ENCODE data around the gene SPEN.

- TF ChIP-seq, protein P1, sequence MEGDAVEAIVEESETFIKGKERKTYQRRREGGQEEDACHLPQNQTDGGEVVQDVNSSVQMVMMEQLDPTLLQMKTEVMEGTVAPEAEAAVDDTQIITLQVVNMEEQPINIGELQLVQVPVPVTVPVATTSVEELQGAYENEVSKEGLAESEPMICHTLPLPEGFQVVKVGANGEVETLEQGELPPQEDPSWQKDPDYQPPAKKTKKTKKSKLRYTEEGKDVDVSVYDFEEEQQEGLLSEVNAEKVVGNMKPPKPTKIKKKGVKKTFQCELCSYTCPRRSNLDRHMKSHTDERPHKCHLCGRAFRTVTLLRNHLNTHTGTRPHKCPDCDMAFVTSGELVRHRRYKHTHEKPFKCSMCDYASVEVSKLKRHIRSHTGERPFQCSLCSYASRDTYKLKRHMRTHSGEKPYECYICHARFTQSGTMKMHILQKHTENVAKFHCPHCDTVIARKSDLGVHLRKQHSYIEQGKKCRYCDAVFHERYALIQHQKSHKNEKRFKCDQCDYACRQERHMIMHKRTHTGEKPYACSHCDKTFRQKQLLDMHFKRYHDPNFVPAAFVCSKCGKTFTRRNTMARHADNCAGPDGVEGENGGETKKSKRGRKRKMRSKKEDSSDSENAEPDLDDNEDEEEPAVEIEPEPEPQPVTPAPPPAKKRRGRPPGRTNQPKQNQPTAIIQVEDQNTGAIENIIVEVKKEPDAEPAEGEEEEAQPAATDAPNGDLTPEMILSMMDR (IDR thresholded peaks at IDR 0.05; ENCODE audit: low read length): no peak
- TF ChIP-seq EZH2 (IDR thresholded peaks at IDR 0.05; ENCODE audit: borderline replicate concordance, low read length): no peak
Observed at GRCh38 chr1:15949453-15950245, 102.1 kb downstream of the SPEN start.
